ENCODE results near the gene FAM20B. TPM values are rescaled to one million over a fixed set of nuclear protein-coding genes. Genes with fewer than 3 reads are reported as not detected.

The FAM20B gene
- total RNA-seq, 2 experiments from 2014 or later: 38.1 to 39.2 TPM

GRCh38 chr1:179003512-179004066 is 22.1 kb upstream of the FAM20B start:
- DNase-seq: no peak
- no peak overlapping the region for H3K4me3 Mint-ChIP-seq
- peaks cover 17% of the 10 kb centered on the region for H3K4me1 Mint-ChIP-seq (ENCODE audit: low read depth)
- intact Hi-C loops (cut with micrococcal nuclease): loop anchor here (2.0 kb wide), 1 partner anchor 471 kb away; no protein-coding TSS in a partner anchor
- no peaks in the 10 kb centered on the region for H3K36me3 Mint-ChIP-seq
- H3K9me3 Mint-ChIP-seq: no peaks in the 10 kb centered on the region
- no peak overlapping the region for H3K27ac Mint-ChIP-seq
- ChIA-PET CTCF (interaction anchor here (0.6 to 4.6 kb wide), 35 partner anchors 9 to 819 kb away, joined by 3 to 50 read pairs (median 6); no protein-coding TSS in a partner anchor), POLR2A (no interaction called here)
- H3K27me3 Mint-ChIP-seq: no peaks in the 10 kb centered on the region

GRCh38 chr1:179007233-179007632 is 18.5 kb upstream of the FAM20B start:
- peaks cover 17% of the 10 kb centered on the region for H3K4me1 Mint-ChIP-seq (ENCODE audit: low read depth)
- H3K27ac Mint-ChIP-seq: no peak overlapping the region

GRCh38 chr1:179010671-179011070 is 15.0 kb upstream of the FAM20B start:
- Mint-ChIP-seq H3K4me1 (ENCODE audit: low read depth) (no peaks in the 10 kb centered on the region), H3K27ac (no peak overlapping the region), H3K9me3 (no peaks in the 10 kb centered on the region), H3K36me3 (no peaks in the 10 kb centered on the region), H3K27me3 (no peaks in the 10 kb centered on the region), H3K4me3 (no peak overlapping the region)
- CTCF ChIA-PET: no interaction called here
- DNase-seq: no peak
- intact Hi-C loops (cut with micrococcal nuclease): no loop called here
- POLR2A ChIA-PET: no interaction called here

More at GRCh38 chr1:179007233-179007632, 18.5 kb upstream of the FAM20B start:
- ChIA-PET CTCF (interaction anchor here (0.7 to 1.5 kb wide), 5 partner anchors 222 to 475 kb away, joined by 3 to 4 read pairs (median 3); no protein-coding TSS in a partner anchor), POLR2A (no interaction called here)
- intact Hi-C loops (cut with micrococcal nuclease): no loop called here
- Mint-ChIP-seq H3K9me3 (no peaks in the 10 kb centered on the region), H3K27me3 (no peaks in the 10 kb centered on the region), H3K4me3 (no peak overlapping the region), H3K36me3 (no peaks in the 10 kb centered on the region)
- no peak for DNase-seq

- H3K36me3 Mint-ChIP-seq: no peaks in the 10 kb centered on the region
- ChIA-PET POLR2A (no interaction called here), CTCF (interaction anchor here (1.0 kb wide), 1 partner anchor 9 kb away, joined by 3 read pairs; no protein-coding TSS in a partner anchor)
- no peaks in the 10 kb centered on the region for H3K9me3 Mint-ChIP-seq
- no peaks in the 10 kb centered on the region for H3K4me1 Mint-ChIP-seq (ENCODE audit: low read depth)
- no peak overlapping the region for H3K27ac Mint-ChIP-seq
- no peaks in the 10 kb centered on the region for H3K27me3 Mint-ChIP-seq
- intact Hi-C loops (cut with micrococcal nuclease): no loop called here
- no peak for DNase-seq
- H3K4me3 Mint-ChIP-seq: no peak overlapping the region
These were observed 13.7 kb upstream of the FAM20B start for GRCh38 chr1:179012038-179012437.

- DNase-seq: no peak
- H3K27ac Mint-ChIP-seq: no peak overlapping the region
- no peaks in the 10 kb centered on the region for H3K4me1 Mint-ChIP-seq (ENCODE audit: low read depth)
- no peaks in the 10 kb centered on the region for H3K36me3 Mint-ChIP-seq
- no peaks in the 10 kb centered on the region for H3K27me3 Mint-ChIP-seq
- ChIA-PET POLR2A (no interaction called here), CTCF (interaction anchor here (0.6 to 2.8 kb wide), 4 partner anchors 9 to 482 kb away, joined by 3 to 10 read pairs (median 3); no protein-coding TSS in a partner anchor)
- no peaks in the 10 kb centered on the region for H3K9me3 Mint-ChIP-seq
- H3K4me3 Mint-ChIP-seq: no peak overlapping the region
- intact Hi-C loops (cut with micrococcal nuclease): no loop called here
These were observed 11.6 kb upstream of the FAM20B start for GRCh38 chr1:179014123-179014522.

- no peaks in the 10 kb centered on the region for H3K9me3 Mint-ChIP-seq
- H3K4me1 Mint-ChIP-seq (ENCODE audit: low read depth): no peaks in the 10 kb centered on the region
- CTCF ChIA-PET: interaction anchor here (2.8 kb wide), 1 partner anchor 13 kb away, joined by 10 read pairs; no protein-coding TSS in a partner anchor
- no peaks in the 10 kb centered on the region for H3K27me3 Mint-ChIP-seq
- H3K27ac Mint-ChIP-seq: no peak overlapping the region
- no peaks in the 10 kb centered on the region for H3K36me3 Mint-ChIP-seq
- no peak overlapping the region for H3K4me3 Mint-ChIP-seq
- intact Hi-C loops (cut with micrococcal nuclease): no loop called here
- POLR2A ChIA-PET: no interaction called here
- no peak for DNase-seq
These were observed 10.3 kb upstream of the FAM20B start for GRCh38 chr1:179015396-179015795.

GRCh38 chr1:179016706-179017382 is 8.8 kb upstream of the FAM20B start:
- Mint-ChIP-seq H3K4me1 (ENCODE audit: low read depth) (no peaks in the 10 kb centered on the region), H3K9me3 (no peaks in the 10 kb centered on the region), H3K27ac (no peak overlapping the region), H3K4me3 (no peak overlapping the region), H3K27me3 (no peaks in the 10 kb centered on the region), H3K36me3 (no peaks in the 10 kb centered on the region)
- DNase-seq: no peak
- intact Hi-C loops (cut with micrococcal nuclease): no loop called here
- ChIA-PET CTCF (interaction anchor here (0.6 to 2.0 kb wide), 2 partner anchors 14 to 15 kb away, joined by 3 to 9 read pairs; no protein-coding TSS in a partner anchor), POLR2A (no interaction called here)

- intact Hi-C loops (cut with micrococcal nuclease): no loop called here
- DNase-seq: no peak
- H3K27me3 Mint-ChIP-seq: no peaks in the 10 kb centered on the region
These were observed 8.0 kb upstream of the FAM20B start for GRCh38 chr1:179017383-179018326.

GRCh38 chr1:179021873-179022272 is 3.8 kb upstream of the FAM20B start:
- no peak overlapping the region for H3K4me3 Mint-ChIP-seq
- H3K9me3 Mint-ChIP-seq: no peaks in the 10 kb centered on the region
- no peak overlapping the region for H3K27ac Mint-ChIP-seq
- intact Hi-C loops (cut with micrococcal nuclease): no loop called here
- ChIA-PET POLR2A (no interaction called here), CTCF (interaction anchor here (1.3 to 1.6 kb wide), 2 partner anchors 18 to 488 kb away, joined by 4 to 6 read pairs; no protein-coding TSS in a partner anchor)
- H3K27me3 Mint-ChIP-seq: no peaks in the 10 kb centered on the region
- no peak for DNase-seq
- peaks cover 8% of the 10 kb centered on the region for H3K4me1 Mint-ChIP-seq (ENCODE audit: low read depth)
- H3K36me3 Mint-ChIP-seq: no peaks in the 10 kb centered on the region

More at GRCh38 chr1:179017383-179018326, 8.0 kb upstream of the FAM20B start:
- H3K27ac Mint-ChIP-seq: no peak overlapping the region
- H3K4me3 Mint-ChIP-seq: no peak overlapping the region
- H3K36me3 Mint-ChIP-seq: no peaks in the 10 kb centered on the region
- ChIA-PET POLR2A (no interaction called here), CTCF (interaction anchor here (0.6 to 2.0 kb wide), 2 partner anchors 14 to 15 kb away, joined by 3 to 9 read pairs; no protein-coding TSS in a partner anchor)
- no peaks in the 10 kb centered on the region for H3K4me1 Mint-ChIP-seq (ENCODE audit: low read depth)
- H3K9me3 Mint-ChIP-seq: no peaks in the 10 kb centered on the region

- Mint-ChIP-seq H3K4me3 (no peak overlapping the region), H3K27ac (no peak overlapping the region), H3K4me1 (ENCODE audit: low read depth) (peaks cover 25% of the 10 kb centered on the region), H3K36me3 (no peaks in the 10 kb centered on the region), H3K9me3 (no peaks in the 10 kb centered on the region), H3K27me3 (no peaks in the 10 kb centered on the region)
- POLR2A ChIA-PET: no interaction called here
- intact Hi-C loops (cut with micrococcal nuclease): no loop called here
- DNase-seq: no peak
- CTCF ChIA-PET: interaction anchor here (0.6 to 2.3 kb wide), 2 partner anchors 21 to 492 kb away, joined by 3 to 13 read pairs; no protein-coding TSS in a partner anchor
These were observed 1.6 kb upstream of the FAM20B start for GRCh38 chr1:179023946-179024650.

GRCh38 chr1:179025975-179026812 is 500 bp downstream of the FAM20B start:
- H3K4me1 Mint-ChIP-seq (ENCODE audit: low read depth): peaks cover 45% of the 10 kb centered on the region
- intact Hi-C loops (cut with micrococcal nuclease): loop anchor here (1.0 to 5.0 kb wide), 6 partner anchors 8 to 926 kb away; partner anchors contain the start of genes AXDND1, CEP350, SOAT1 and TOR1AIP1
- CTCF ChIA-PET: no interaction called here
- peak overlapping the region; percentile 85 for H3K27ac Mint-ChIP-seq
- H3K36me3 Mint-ChIP-seq: no peaks in the 10 kb centered on the region
- POLR2A ChIA-PET: interaction anchor here (0.8 kb wide), 1 partner anchor 339 kb away, joined by 3 read pairs; the partner anchor contains the start of gene AXDND1
- peak; percentile 78 for DNase-seq
- no peaks in the 10 kb centered on the region for H3K27me3 Mint-ChIP-seq
- H3K9me3 Mint-ChIP-seq: no peaks in the 10 kb centered on the region
- H3K4me3 Mint-ChIP-seq: peak overlapping the region; percentile 87
